Astrocyte (in vitro differentiated cells and primary cell): ENCODE data around the gene GGNBP2. TPM values are rescaled to one million over a fixed set of nuclear protein-coding genes. Genes with fewer than 3 reads are reported as not detected.

ENCODE experiments used
- DNase-seq: peaks from one replicate; pipeline ENCODE4 v3.0.0-alpha.2; 2010; ENCODE audit warnings: low read depth
- FAIRE-seq: peaks from 2 replicates; lab custom pipeline; 2011; peaks lifted over from hg19 to GRCh38; lab: Jason Lieb, UNC
- H2AFZ ChIP-seq: 2 replicates; pipeline ENCODE4 v1.6.0; 2012; ENCODE audit warnings: low read depth, low read length, inconsistent platforms
- H3K27ac ChIP-seq: 2 replicates; pipeline ENCODE4 v1.5.1; 2011; ENCODE audit warnings: low read depth, low read length, inconsistent platforms
- H3K27me3 ChIP-seq: 2 replicates; pipeline ENCODE4 v1.6.0; 2011; ENCODE audit warnings: low read length, inconsistent platforms; ENCODE audit not compliant: insufficient read depth
- H3K36me3 ChIP-seq: 2 replicates; pipeline ENCODE4 v1.5.1; 2011; ENCODE audit warnings: low read length, inconsistent platforms; ENCODE audit not compliant: insufficient read depth
- H3K4me1 ChIP-seq: 2 replicates; pipeline ENCODE4 v1.5.1; 2011; ENCODE audit warnings: low read length, inconsistent platforms; ENCODE audit not compliant: insufficient read depth
- H3K4me2 ChIP-seq: 2 replicates; pipeline ENCODE4 v1.6.0; 2012; ENCODE audit warnings: low read length, inconsistent platforms
- H3K4me3 ChIP-seq: 2 replicates; pipeline ENCODE4 v1.5.1; 2011; ENCODE audit warnings: low read depth, mild to moderate bottlenecking, low read length, inconsistent platforms; ENCODE audit not compliant: insufficient read depth
- H3K79me2 ChIP-seq: 2 replicates; pipeline ENCODE4 v1.6.0; 2012; ENCODE audit warnings: mild to moderate bottlenecking, low read length, inconsistent platforms; ENCODE audit not compliant: insufficient read depth
- H3K9ac ChIP-seq: 2 replicates; pipeline ENCODE4 v1.6.0; 2012; ENCODE audit warnings: mild to moderate bottlenecking, low read length, inconsistent platforms
- H3K9me3 ChIP-seq: 2 replicates; pipeline ENCODE4 v1.5.1; 2012; ENCODE audit warnings: low read depth, mild to moderate bottlenecking, low read length, inconsistent platforms; ENCODE audit not compliant: insufficient read depth
- H4K20me1 ChIP-seq: 2 replicates; pipeline ENCODE4 v1.6.0; 2012; ENCODE audit warnings: low read length, inconsistent platforms; ENCODE audit not compliant: insufficient read depth
- H3K27ac Mint-ChIP-seq: one replicate; pipeline ENCODE4 v1.8.0; 2021; ENCODE audit warnings: mild to moderate bottlenecking, mixed read lengths; ENCODE audit not compliant: unreplicated experiment
- H3K27me3 Mint-ChIP-seq: one replicate; pipeline ENCODE4 v1.8.0; 2021; ENCODE audit warnings: low read depth, mixed read lengths; ENCODE audit not compliant: unreplicated experiment
- H3K36me3 Mint-ChIP-seq: one replicate; pipeline ENCODE4 v1.8.0; 2021; ENCODE audit warnings: low read depth, mixed read lengths; ENCODE audit not compliant: unreplicated experiment
- H3K4me1 Mint-ChIP-seq: one replicate; pipeline ENCODE4 v1.8.0; 2021; ENCODE audit warnings: low read depth, mixed read lengths; ENCODE audit not compliant: unreplicated experiment
- H3K4me3 Mint-ChIP-seq: one replicate; pipeline ENCODE4 v1.8.0; 2021; ENCODE audit warnings: mild to moderate bottlenecking, moderate library complexity, mixed read lengths; ENCODE audit not compliant: unreplicated experiment
- H3K9me3 Mint-ChIP-seq: one replicate; pipeline ENCODE4 v1.8.0; 2021; ENCODE audit warnings: mild to moderate bottlenecking, mixed read lengths; ENCODE audit not compliant: unreplicated experiment
- CTCF ChIP-seq: IDR thresholded peaks from 2 replicates; pipeline ENCODE4 v1.5.1; 2011; ENCODE audit warnings: low read depth, mild to moderate bottlenecking, inconsistent platforms, low read length, moderate library complexity; ENCODE audit not compliant: insufficient read depth
- EZH2 ChIP-seq: IDR thresholded peaks from 2 replicates; pipeline ENCODE4 v1.6.1; 2012; ENCODE audit warnings: mild to moderate bottlenecking, low read length, inconsistent platforms; ENCODE audit not compliant: insufficient read depth
- total RNA-seq: library from RNA; stranded (reverse); gene quantifications from 2 replicates; pipeline ENCODE4 v1.2.1, GENCODE V29; 2021

GGNBP2 gene
- total RNA-seq, 1 donor from 2014 or later: 80.8 TPM

- Mint-ChIP-seq H3K36me3 (peaks cover 30% of the 10 kb centered on the region), H3K4me1 (no peaks in the 10 kb centered on the region), H3K27me3 (no peaks in the 10 kb centered on the region), H3K9me3 (no peaks in the 10 kb centered on the region), H3K27ac (peak overlapping the region; percentile 41), H3K4me3 (no peak overlapping the region)
- Histone ChIP-seq H3K36me3 (peaks cover 13% of the 10 kb centered on the region), H3K27ac (no peak overlapping the region), H2AFZ (no peak overlapping the region), H3K9ac (no peak overlapping the region), H3K9me3 (no peaks in the 10 kb centered on the region), H3K4me3 (no peak overlapping the region), H3K79me2 (no peaks in the 10 kb centered on the region), H3K4me1 (no peaks in the 10 kb centered on the region), H3K27me3 (no peaks in the 10 kb centered on the region), H3K4me2 (no peak overlapping the region), H4K20me1 (peaks cover 3% of the 10 kb centered on the region)
- DNase-seq (no peak), FAIRE-seq (no peak)
- no peak for TF ChIP-seq CTCF
- TF ChIP-seq EZH2: no peak
Measured at GRCh38 chr17:36510636-36511035, 34.1 kb upstream of the GGNBP2 start.

DNA sequence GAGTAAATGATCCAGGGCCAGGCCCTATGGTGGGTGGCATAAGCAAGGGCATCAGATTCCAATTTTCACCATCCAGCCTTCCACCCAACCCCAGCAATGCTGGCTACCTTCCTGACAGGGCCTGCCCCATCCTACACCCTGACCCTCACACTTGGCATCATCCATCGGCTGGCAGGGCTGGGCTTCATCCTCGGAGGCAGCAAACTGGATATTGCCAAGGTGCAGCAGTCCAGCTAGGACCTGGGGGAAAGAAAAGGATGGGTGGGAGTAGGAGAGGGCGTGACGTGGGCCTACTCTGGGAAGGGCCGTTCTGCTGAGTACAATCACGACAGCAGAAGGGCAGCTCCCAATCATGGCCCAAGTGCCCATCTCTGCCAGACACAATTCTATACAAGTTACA lies 33.5 kb upstream of the GGNBP2 start:
- Mint-ChIP-seq H3K9me3 (no peaks in the 10 kb centered on the region), H3K4me3 (no peak overlapping the region), H3K4me1 (no peaks in the 10 kb centered on the region), H3K27me3 (no peaks in the 10 kb centered on the region), H3K27ac (no peak overlapping the region), H3K36me3 (peaks cover 29% of the 10 kb centered on the region)
- Histone ChIP-seq H4K20me1 (peaks cover 5% of the 10 kb centered on the region), H3K79me2 (no peaks in the 10 kb centered on the region), H3K4me1 (no peaks in the 10 kb centered on the region), H3K9me3 (no peaks in the 10 kb centered on the region), H2AFZ (no peak overlapping the region), H3K4me2 (no peak overlapping the region), H3K9ac (no peak overlapping the region), H3K4me3 (no peak overlapping the region), H3K36me3 (peaks cover 18% of the 10 kb centered on the region), H3K27ac (no peak overlapping the region), H3K27me3 (no peaks in the 10 kb centered on the region)
- TF ChIP-seq EZH2 (no peak), CTCF (no peak)
- no peak for FAIRE-seq
- no peak for DNase-seq

GRCh38 chr17:36512641-36513040 lies 32.1 kb upstream of the GGNBP2 start:
- Mint-ChIP-seq H3K27me3 (no peaks in the 10 kb centered on the region), H3K27ac (no peak overlapping the region), H3K4me3 (no peak overlapping the region), H3K4me1 (no peaks in the 10 kb centered on the region), H3K36me3 (peaks cover 23% of the 10 kb centered on the region), H3K9me3 (no peaks in the 10 kb centered on the region)
- H3K27me3 ChIP-seq: no peaks in the 10 kb centered on the region
- no peaks in the 10 kb centered on the region for H3K4me1 ChIP-seq
- no peak for TF ChIP-seq EZH2
- no peak for TF ChIP-seq CTCF
- no peak overlapping the region for H3K4me3 ChIP-seq
- peaks cover 14% of the 10 kb centered on the region for H3K36me3 ChIP-seq
- H2AFZ ChIP-seq: no peak overlapping the region
- DNase-seq: no peak
- FAIRE-seq: no peak
- H3K9me3 ChIP-seq: no peaks in the 10 kb centered on the region
- H3K4me2 ChIP-seq: no peak overlapping the region
- H3K27ac ChIP-seq: no peak overlapping the region
- H3K79me2 ChIP-seq: no peaks in the 10 kb centered on the region
- peaks cover 5% of the 10 kb centered on the region for H4K20me1 ChIP-seq
- no peak overlapping the region for H3K9ac ChIP-seq
